Uterus (tissue), 4 donors: ENCODE measurements around the gene ZNF777. TPM values are rescaled to one million over a fixed set of nuclear protein-coding genes. Genes with fewer than 3 reads are reported as not detected.

ENCODE experiments used
- DNase-seq, 2 donors: peaks; one replicate each; pipeline ENCODE4 v3.0.0-alpha.2; 2019 to 2020
- H3K27ac ChIP-seq, 2 donors: fragments of 200-600 bp; sonication (generic); 1 replicate in 1 of 2; 2 replicates in 1 of 2; pipeline ENCODE4 v1.5.1; 2016 to 2018
- H3K27me3 ChIP-seq, 2 donors: fragments of 200-600 bp; sonication (generic); one replicate each; pipeline ENCODE4 v1.5.1; 2018 to 2019; ENCODE audit warnings: control low read depth in 1 of 2
- H3K36me3 ChIP-seq, 2 donors: fragments of 200-600 bp; sonication (generic); one replicate each; pipeline ENCODE4 v1.5.1; 2019; ENCODE audit warnings: control low read depth in 1 of 2
- H3K4me1 ChIP-seq, 2 donors: fragments of 200-600 bp; sonication (generic); one replicate each; pipeline ENCODE4 v1.5.1; 2018 to 2019; ENCODE audit warnings: control low read depth in 1 of 2
- H3K4me3 ChIP-seq, 2 donors: fragments of 200-600 bp; sonication (generic); 1 replicate in 1 of 2; 2 replicates in 1 of 2; pipeline ENCODE4 v1.5.1; 2018 to 2019; ENCODE audit warnings: mild to moderate bottlenecking in 1 of 2
- H3K9me3 ChIP-seq, 2 donors: fragments of 200-600 bp; sonication (generic); one replicate each; pipeline ENCODE4 v1.5.1; 2019; ENCODE audit warnings: control low read depth in 1 of 2
- POLR2A ChIP-seq, 2 donors: fragments of 450-650 bp; IDR thresholded peaks; one replicate each; pipeline ENCODE4 v1.6.1; 2016; ENCODE audit warnings: antibody characterized with exemption in 2 of 2, mild to moderate bottlenecking in 1 of 2, moderate library complexity in 1 of 2
- intact Hi-C: fragments of 100-400 bp; cut with DNase I; formaldehyde crosslinking; loops from one replicate; pipeline ENCODE4 v1.15.1; 2023; ENCODE audit warnings: low total_unique reads
- total RNA-seq, 4 donors: library from RNA; depleted of rRNA in 3 of 4; stranded (reverse); fragments of >200 nt in 3 of 4; gene quantifications; one replicate each; pipeline versions ENCODE4 v1.1.0 to v1.2.4, GENCODE V29; 2014 to 2023
- TF ChIP-seq, protein P1 (sequence below), 4 experiments: fragments of 200-600 bp in 2 of 4; fragments of 450-650 bp in 2 of 4; sonication (generic) in 2 of 4; IDR thresholded peaks; one replicate each; pipeline ENCODE4 v1.5.1; 2016 to 2019; ENCODE audit warnings: antibody characterized with exemption in 4 of 4, mild to moderate bottlenecking in 2 of 4, moderate library complexity in 1 of 4
- donor health status: DM: yes; HTN: yes; CAD: no.

The ZNF777 gene
- total RNA-seq, 4 donors from 2014 or later: 4.4 to 15.9 (median 5.8) TPM

GRCh38 chr7:149489391-149490024 is 28.6 kb upstream of the ZNF777 start:
- no peaks in the 10 kb centered on the region for H3K4me1 ChIP-seq
- H3K27me3 ChIP-seq: no peaks in the 10 kb centered on the region
- no peaks in the 10 kb centered on the region for H3K36me3 ChIP-seq
- no peak for DNase-seq
- intact Hi-C loops: no loop called here
- H3K4me3 ChIP-seq: no peak overlapping the region
- TF ChIP-seq, protein P1, sequence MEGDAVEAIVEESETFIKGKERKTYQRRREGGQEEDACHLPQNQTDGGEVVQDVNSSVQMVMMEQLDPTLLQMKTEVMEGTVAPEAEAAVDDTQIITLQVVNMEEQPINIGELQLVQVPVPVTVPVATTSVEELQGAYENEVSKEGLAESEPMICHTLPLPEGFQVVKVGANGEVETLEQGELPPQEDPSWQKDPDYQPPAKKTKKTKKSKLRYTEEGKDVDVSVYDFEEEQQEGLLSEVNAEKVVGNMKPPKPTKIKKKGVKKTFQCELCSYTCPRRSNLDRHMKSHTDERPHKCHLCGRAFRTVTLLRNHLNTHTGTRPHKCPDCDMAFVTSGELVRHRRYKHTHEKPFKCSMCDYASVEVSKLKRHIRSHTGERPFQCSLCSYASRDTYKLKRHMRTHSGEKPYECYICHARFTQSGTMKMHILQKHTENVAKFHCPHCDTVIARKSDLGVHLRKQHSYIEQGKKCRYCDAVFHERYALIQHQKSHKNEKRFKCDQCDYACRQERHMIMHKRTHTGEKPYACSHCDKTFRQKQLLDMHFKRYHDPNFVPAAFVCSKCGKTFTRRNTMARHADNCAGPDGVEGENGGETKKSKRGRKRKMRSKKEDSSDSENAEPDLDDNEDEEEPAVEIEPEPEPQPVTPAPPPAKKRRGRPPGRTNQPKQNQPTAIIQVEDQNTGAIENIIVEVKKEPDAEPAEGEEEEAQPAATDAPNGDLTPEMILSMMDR (IDR thresholded peaks at IDR 0.05): no peak
- TF ChIP-seq POLR2A (IDR thresholded peaks at IDR 0.05): no peak
- H3K27ac ChIP-seq: no peak overlapping the region
- no peaks in the 10 kb centered on the region for H3K9me3 ChIP-seq

GRCh38 chr7:149479568-149479967 is 18.7 kb upstream of the ZNF777 start:
- Histone ChIP-seq H3K9me3 (peaks cover 0 to 8% of the 10 kb centered on the region in 2 donors), H3K36me3 (no peaks in the 10 kb centered on the region), H3K4me3 (no peak overlapping the region), H3K27me3 (no peaks in the 10 kb centered on the region), H3K27ac (no peak overlapping the region), H3K4me1 (no peaks in the 10 kb centered on the region)
- no peak for TF ChIP-seq POLR2A (IDR thresholded peaks at IDR 0.05)
- TF ChIP-seq, protein P1 (IDR thresholded peaks at IDR 0.05): no peak
- intact Hi-C loops: no loop called here
- DNase-seq: no peak

DNA sequence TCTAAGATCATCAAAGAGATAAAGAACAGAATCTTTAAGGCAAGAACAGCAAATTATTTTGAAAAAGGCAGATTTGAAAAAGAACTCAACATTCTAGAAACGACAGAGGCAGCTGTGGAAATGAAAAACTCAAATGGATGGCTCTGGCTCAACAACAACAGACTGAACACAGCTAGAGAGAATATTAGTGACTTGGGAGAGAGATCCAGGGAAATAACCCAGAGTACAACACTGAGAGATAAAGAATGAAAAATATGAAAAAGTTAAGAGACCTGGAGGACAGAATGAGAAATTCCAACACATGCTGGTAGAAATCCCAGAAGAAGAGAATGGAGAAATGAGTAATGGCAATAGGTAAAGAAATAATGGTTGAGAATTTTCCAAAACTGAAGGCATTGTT is 17.9 kb upstream of the ZNF777 start:
- H3K36me3 ChIP-seq: no peaks in the 10 kb centered on the region
- no peaks in the 10 kb centered on the region for H3K4me1 ChIP-seq
- no peak overlapping the region for H3K4me3 ChIP-seq
- H3K27me3 ChIP-seq: no peaks in the 10 kb centered on the region
- intact Hi-C loops: no loop called here
- TF ChIP-seq, protein P1 (IDR thresholded peaks at IDR 0.05): no peak
- no peak for TF ChIP-seq POLR2A (IDR thresholded peaks at IDR 0.05)
- H3K27ac ChIP-seq: no peak overlapping the region
- peaks cover 0 to 8% of the 10 kb centered on the region in 2 donors for H3K9me3 ChIP-seq
- DNase-seq: no peak

GRCh38 chr7:149477494-149478443 is 16.9 kb upstream of the ZNF777 start:
- no peaks in the 10 kb centered on the region for H3K36me3 ChIP-seq

More at GRCh38 chr7:149477494-149478443, 16.9 kb upstream of the ZNF777 start:
- no peak for DNase-seq
- intact Hi-C loops: no loop called here
- no peak overlapping the region for H3K4me3 ChIP-seq
- H3K27ac ChIP-seq: no peak overlapping the region
- H3K4me1 ChIP-seq: no peaks in the 10 kb centered on the region
- H3K9me3 ChIP-seq: peaks cover 0 to 8% of the 10 kb centered on the region in 2 donors
- H3K27me3 ChIP-seq: no peaks in the 10 kb centered on the region
- TF ChIP-seq, protein P1 (IDR thresholded peaks at IDR 0.05): no peak
- TF ChIP-seq POLR2A (IDR thresholded peaks at IDR 0.05): no peak
